ENCODE data around the gene SERPINA1. TPM values are rescaled to one million over a fixed set of nuclear protein-coding genes. Genes with fewer than 3 reads are reported as not detected.

The SERPINA1 gene
- total RNA-seq, 1 experiment from 2014 or later: 10.5 TPM

DNA sequence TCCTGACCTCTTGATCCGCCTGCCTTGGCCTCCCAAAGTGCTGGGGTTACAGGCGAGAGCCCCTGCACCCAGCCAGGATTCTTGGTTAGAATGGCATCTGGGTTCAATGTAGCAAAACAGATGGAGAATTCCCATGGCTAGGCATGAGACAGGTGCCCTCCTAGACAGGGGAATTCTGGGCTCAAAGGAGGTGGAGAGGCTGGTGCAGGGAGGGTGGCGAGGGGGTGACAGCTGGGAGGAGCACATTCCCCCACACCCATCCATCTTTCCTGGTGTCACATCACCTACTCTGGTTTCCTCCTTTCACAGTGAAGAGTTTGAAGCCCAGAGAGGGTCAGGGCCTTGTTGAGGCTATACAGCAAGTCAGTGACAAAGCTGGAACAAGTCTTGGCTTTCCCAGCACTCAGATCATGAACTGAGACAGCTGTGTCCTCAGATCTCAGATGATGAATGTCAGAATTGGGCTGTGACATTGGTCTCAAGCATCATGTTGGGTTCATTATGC is 2.8 kb downstream of the SERPINA1 start:
- ChIA-PET CTCF (no interaction called here), POLR2A (ENCODE audit: unreplicated experiment) (no interaction called here)
- Histone ChIP-seq H3K27ac (ENCODE audit: low read length) (no peak overlapping the region), H3K9me2 (replicated peaks; ENCODE audit: low read length) (no peaks in the 10 kb centered on the region), H3K9me3 (ENCODE audit: low read length) (no peaks in the 10 kb centered on the region), H3F3A (ENCODE audit: low read length, unreplicated experiment) (no peaks in the 10 kb centered on the region), H3K9ac (ENCODE audit: low read length) (no peak overlapping the region), H3K4me2 (ENCODE audit: low read length) (no peak overlapping the region), H3K4me1 (ENCODE audit: insufficient read depth, low read length) (peaks cover 10% of the 10 kb centered on the region), H3K4me3 (ENCODE audit: low read length) (no peak overlapping the region), H3K36me3 (ENCODE audit: low read depth, low read length) (no peaks in the 10 kb centered on the region), H4K20me1 (ENCODE audit: low read length) (no peaks in the 10 kb centered on the region), H3K79me2 (ENCODE audit: low read length) (no peaks in the 10 kb centered on the region), H2AFZ (ENCODE audit: low read length) (no peak overlapping the region), H3K27me3 (ENCODE audit: low read length) (no peaks in the 10 kb centered on the region)
- no TSS peak for BruUV-seq (replicated peaks)
- ATAC-seq (no peak), DNase-seq (no peak)
- TF ChIP-seq EZH2phosphoT487 (IDR thresholded peaks at IDR 0.05; ENCODE audit: borderline replicate concordance, low read length) (no peak), EZH2 (IDR thresholded peaks at IDR 0.05; ENCODE audit: low read length, unreplicated experiment) (no peak)
- TF ChIP-seq, protein P1, sequence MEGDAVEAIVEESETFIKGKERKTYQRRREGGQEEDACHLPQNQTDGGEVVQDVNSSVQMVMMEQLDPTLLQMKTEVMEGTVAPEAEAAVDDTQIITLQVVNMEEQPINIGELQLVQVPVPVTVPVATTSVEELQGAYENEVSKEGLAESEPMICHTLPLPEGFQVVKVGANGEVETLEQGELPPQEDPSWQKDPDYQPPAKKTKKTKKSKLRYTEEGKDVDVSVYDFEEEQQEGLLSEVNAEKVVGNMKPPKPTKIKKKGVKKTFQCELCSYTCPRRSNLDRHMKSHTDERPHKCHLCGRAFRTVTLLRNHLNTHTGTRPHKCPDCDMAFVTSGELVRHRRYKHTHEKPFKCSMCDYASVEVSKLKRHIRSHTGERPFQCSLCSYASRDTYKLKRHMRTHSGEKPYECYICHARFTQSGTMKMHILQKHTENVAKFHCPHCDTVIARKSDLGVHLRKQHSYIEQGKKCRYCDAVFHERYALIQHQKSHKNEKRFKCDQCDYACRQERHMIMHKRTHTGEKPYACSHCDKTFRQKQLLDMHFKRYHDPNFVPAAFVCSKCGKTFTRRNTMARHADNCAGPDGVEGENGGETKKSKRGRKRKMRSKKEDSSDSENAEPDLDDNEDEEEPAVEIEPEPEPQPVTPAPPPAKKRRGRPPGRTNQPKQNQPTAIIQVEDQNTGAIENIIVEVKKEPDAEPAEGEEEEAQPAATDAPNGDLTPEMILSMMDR (conservative IDR thresholded peaks at IDR 0.05; ENCODE audit: low read depth, low read length): no peak
- intact Hi-C loops (cut with micrococcal nuclease): no loop called here

DNA sequence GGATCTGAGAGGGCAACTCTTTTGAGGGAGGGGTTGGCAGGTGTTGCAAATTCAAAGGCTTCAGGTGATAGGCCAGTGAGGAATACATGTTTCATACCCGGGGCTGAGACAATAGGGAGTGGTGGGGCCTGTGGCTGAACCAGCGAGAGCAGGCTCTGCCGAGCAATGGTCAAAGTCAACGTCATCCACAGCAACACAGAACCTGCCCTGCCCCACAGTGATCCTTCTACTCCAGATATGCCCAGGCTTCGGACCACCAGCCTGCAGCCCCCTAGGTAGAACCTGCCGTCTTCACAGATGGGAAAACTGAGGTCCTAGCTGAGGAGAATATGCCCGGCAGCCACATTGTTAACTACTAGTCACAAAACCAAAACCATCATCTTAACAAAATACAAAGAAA is 4.1 kb downstream of the SERPINA1 start:
- Histone ChIP-seq H3K4me1 (ENCODE audit: insufficient read depth, low read length) (peaks cover 5% of the 10 kb centered on the region), H3K36me3 (ENCODE audit: low read depth, low read length) (no peaks in the 10 kb centered on the region), H3K4me2 (ENCODE audit: low read length) (no peak overlapping the region), H3K9me3 (ENCODE audit: low read length) (no peaks in the 10 kb centered on the region), H3K4me3 (ENCODE audit: low read length) (no peak overlapping the region), H3K79me2 (ENCODE audit: low read length) (no peaks in the 10 kb centered on the region), H3F3A (ENCODE audit: low read length, unreplicated experiment) (no peaks in the 10 kb centered on the region), H3K9ac (ENCODE audit: low read length) (no peak overlapping the region), H3K27me3 (ENCODE audit: low read length) (peaks cover 5% of the 10 kb centered on the region; the same call in 1 of the 2 replicates), H3K9me2 (replicated peaks; ENCODE audit: low read length) (no peaks in the 10 kb centered on the region), H3K27ac (ENCODE audit: low read length) (no peak overlapping the region), H4K20me1 (ENCODE audit: low read length) (no peaks in the 10 kb centered on the region), H2AFZ (ENCODE audit: low read length) (no peak overlapping the region)
- ATAC-seq (no peak), DNase-seq (no peak)
- BruUV-seq (replicated peaks): no TSS peak
- ChIA-PET CTCF (no interaction called here), POLR2A (ENCODE audit: unreplicated experiment) (no interaction called here)
- TF ChIP-seq EZH2phosphoT487 (IDR thresholded peaks at IDR 0.05; ENCODE audit: borderline replicate concordance, low read length) (no peak), EZH2 (IDR thresholded peaks at IDR 0.05; ENCODE audit: low read length, unreplicated experiment) (no peak)
- TF ChIP-seq, protein P1 (conservative IDR thresholded peaks at IDR 0.05; ENCODE audit: low read depth, low read length): no peak
- intact Hi-C loops (cut with micrococcal nuclease): no loop called here

DNA sequence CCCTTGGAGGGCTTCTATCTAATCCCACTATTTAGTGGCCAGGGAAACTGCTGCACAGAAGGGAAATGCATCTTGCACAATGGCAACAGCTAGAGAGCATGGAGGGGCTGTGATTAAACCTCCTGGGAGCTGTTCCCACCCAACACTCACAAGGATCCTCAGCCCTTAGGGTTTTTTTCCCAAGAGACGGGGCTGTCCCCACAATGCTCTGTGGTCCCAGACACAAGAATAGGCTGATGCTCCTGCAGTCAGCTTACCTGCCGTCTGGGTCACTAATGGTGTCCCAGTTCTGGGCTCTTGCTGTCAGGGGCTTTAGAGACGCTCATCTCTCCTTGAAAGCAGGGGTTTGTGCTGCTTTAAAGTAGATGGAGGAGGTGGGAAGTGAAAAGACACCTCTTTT is 4.6 kb downstream of the SERPINA1 start:
- TF ChIP-seq, protein P1 (conservative IDR thresholded peaks at IDR 0.05; ENCODE audit: low read depth, low read length): no peak
- TF ChIP-seq EZH2 (IDR thresholded peaks at IDR 0.05; ENCODE audit: low read length, unreplicated experiment): no peak
- no peak for TF ChIP-seq EZH2phosphoT487 (IDR thresholded peaks at IDR 0.05; ENCODE audit: borderline replicate concordance, low read length)
- no peaks in the 10 kb centered on the region for H3F3A ChIP-seq (ENCODE audit: low read length, unreplicated experiment)
- POLR2A ChIA-PET (ENCODE audit: unreplicated experiment): no interaction called here
- BruUV-seq (replicated peaks): no TSS peak
- CTCF ChIA-PET: no interaction called here
- H4K20me1 ChIP-seq (ENCODE audit: low read length): no peaks in the 10 kb centered on the region
- intact Hi-C loops (cut with micrococcal nuclease): no loop called here
- no peak overlapping the region for H3K9ac ChIP-seq (ENCODE audit: low read length)
- H3K79me2 ChIP-seq (ENCODE audit: low read length): no peaks in the 10 kb centered on the region
- no peak for ATAC-seq
- H3K4me3 ChIP-seq (ENCODE audit: low read length): no peak overlapping the region
- H2AFZ ChIP-seq (ENCODE audit: low read length): no peak overlapping the region
- DNase-seq: no peak
- no peaks in the 10 kb centered on the region for H3K9me2 ChIP-seq (replicated peaks; ENCODE audit: low read length)
- peaks cover 5% of the 10 kb centered on the region; the same call in 1 of the 2 replicates for H3K27me3 ChIP-seq (ENCODE audit: low read length)
- no peaks in the 10 kb centered on the region for H3K36me3 ChIP-seq (ENCODE audit: low read depth, low read length)
- peaks cover 5% of the 10 kb centered on the region for H3K4me1 ChIP-seq (ENCODE audit: insufficient read depth, low read length)
- H3K4me2 ChIP-seq (ENCODE audit: low read length): no peak overlapping the region
- H3K9me3 ChIP-seq (ENCODE audit: low read length): no peaks in the 10 kb centered on the region
- no peak overlapping the region for H3K27ac ChIP-seq (ENCODE audit: low read length)
